ENCODE data around the gene C21orf91.

DNA sequence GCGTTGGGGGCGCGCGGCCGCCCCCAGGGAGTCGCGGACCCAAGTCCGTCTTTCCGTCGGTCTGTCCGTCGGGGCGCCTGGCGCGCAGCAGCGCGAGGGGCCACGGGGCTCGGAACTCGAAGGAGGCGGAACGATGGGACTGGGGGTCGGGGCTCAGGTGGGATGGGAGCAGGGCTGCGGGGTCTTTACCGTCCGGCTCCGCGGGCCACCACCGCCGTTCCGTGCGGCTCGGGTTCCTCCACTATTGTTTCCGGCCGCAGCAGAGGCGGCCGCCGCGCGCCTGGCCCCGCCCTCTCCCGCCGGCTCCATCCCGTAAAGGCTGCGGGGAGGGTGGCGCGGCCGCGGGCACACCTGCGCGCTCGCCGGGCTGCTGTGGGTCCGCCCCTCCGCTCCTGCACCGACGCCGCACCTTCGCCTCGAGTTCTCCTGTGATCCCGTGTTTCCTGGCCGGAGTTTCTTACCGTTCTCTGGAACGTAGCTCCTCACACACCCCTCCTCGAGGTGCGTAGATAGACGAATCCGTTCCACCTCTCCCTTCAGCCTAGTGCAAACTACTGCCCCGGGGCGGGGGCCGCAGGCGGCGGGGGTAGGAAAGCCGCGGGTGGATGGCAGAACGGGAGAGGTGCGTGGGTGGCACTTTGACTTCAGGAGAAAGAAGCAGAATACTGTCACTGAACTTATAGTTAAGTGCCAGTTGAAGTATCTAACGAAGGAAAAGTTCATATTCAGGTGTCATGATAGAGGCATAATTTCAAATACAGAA, at the start of gene C21orf91:
- TF ChIP-seq EZH2 (IDR thresholded peaks at IDR 0.05; ENCODE audit: borderline replicate concordance, low read length), result no peak
- TF ChIP-seq, protein P1, sequence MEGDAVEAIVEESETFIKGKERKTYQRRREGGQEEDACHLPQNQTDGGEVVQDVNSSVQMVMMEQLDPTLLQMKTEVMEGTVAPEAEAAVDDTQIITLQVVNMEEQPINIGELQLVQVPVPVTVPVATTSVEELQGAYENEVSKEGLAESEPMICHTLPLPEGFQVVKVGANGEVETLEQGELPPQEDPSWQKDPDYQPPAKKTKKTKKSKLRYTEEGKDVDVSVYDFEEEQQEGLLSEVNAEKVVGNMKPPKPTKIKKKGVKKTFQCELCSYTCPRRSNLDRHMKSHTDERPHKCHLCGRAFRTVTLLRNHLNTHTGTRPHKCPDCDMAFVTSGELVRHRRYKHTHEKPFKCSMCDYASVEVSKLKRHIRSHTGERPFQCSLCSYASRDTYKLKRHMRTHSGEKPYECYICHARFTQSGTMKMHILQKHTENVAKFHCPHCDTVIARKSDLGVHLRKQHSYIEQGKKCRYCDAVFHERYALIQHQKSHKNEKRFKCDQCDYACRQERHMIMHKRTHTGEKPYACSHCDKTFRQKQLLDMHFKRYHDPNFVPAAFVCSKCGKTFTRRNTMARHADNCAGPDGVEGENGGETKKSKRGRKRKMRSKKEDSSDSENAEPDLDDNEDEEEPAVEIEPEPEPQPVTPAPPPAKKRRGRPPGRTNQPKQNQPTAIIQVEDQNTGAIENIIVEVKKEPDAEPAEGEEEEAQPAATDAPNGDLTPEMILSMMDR (conservative IDR thresholded peaks at IDR 0.05 in 1 of 2, IDR thresholded peaks at IDR 0.05 in 1 of 2; ENCODE audit: extremely low read depth in 1 of 2, insufficient read depth in 1 of 2, low read depth in 1 of 2, low read length in 2 of 2), result no peak
